ENCODE measurements around the gene ATP8A2.

- no peak for TF ChIP-seq CTCF (IDR thresholded peaks at IDR 0.05)
- no peak for TF ChIP-seq EZH2phosphoT487 (IDR thresholded peaks at IDR 0.05)
- no peak for TF ChIP-seq EZH2 (IDR thresholded peaks at IDR 0.05)
These were observed 50.4 kb downstream of the ATP8A2 start for GRCh38 chr13:25422153-25422552.

All from neural progenitor cell (in vitro differentiated cells).